ENCODE measurements around the gene RALGPS2.
"Not testable (repeated sequence)": the region's sequence is repeated elsewhere in the genome, so short reads cannot be mapped to it uniquely, and the experiment has no call there.

The RALGPS2 gene

GRCh38 chr1:178942285-178943198 lies 217.5 kb downstream of the RALGPS2 start:
- no peak for DNase-seq (ENCODE audit: low read depth in 2 of 2)

- no peak for DNase-seq (ENCODE audit: low read depth in 2 of 2)
Measured at GRCh38 chr1:178944729-178945128, 219.7 kb downstream of the RALGPS2 start.

- no peak for DNase-seq (ENCODE audit: low read depth in 2 of 2)
Measured at GRCh38 chr1:178945763-178946266, 220.8 kb downstream of the RALGPS2 start.

GRCh38 chr1:178946416-178946815 lies 221.4 kb downstream of the RALGPS2 start:
- DNase-seq (ENCODE audit: low read depth in 2 of 2): no peak

GRCh38 chr1:178946855-178947676 lies 222.0 kb downstream of the RALGPS2 start:
- DNase-seq (ENCODE audit: low read depth in 2 of 2): no peak

GRCh38 chr1:178947677-178947981 lies 222.6 kb downstream of the RALGPS2 start:
- no peak for DNase-seq (ENCODE audit: low read depth in 2 of 2)

- DNase-seq (ENCODE audit: low read depth in 2 of 2): no peak
Measured at GRCh38 chr1:178948676-178949075, 223.6 kb downstream of the RALGPS2 start.

GRCh38 chr1:178949866-178950265 lies 224.8 kb downstream of the RALGPS2 start:
- not testable (repeated sequence) for DNase-seq (ENCODE audit: low read depth in 2 of 2)

- DNase-seq (ENCODE audit: low read depth in 2 of 2): no peak
Measured at GRCh38 chr1:178951600-178951999, 226.6 kb downstream of the RALGPS2 start.

- DNase-seq (ENCODE audit: low read depth in 2 of 2): no peak
Measured at GRCh38 chr1:178953034-178953433, 228.0 kb downstream of the RALGPS2 start.

GRCh38 chr1:178953538-178954324 lies 228.7 kb downstream of the RALGPS2 start:
- DNase-seq (ENCODE audit: low read depth in 2 of 2): no peak

GRCh38 chr1:178954325-178954690 lies 229.3 kb downstream of the RALGPS2 start:
- DNase-seq (ENCODE audit: low read depth in 2 of 2): no peak

GRCh38 chr1:178954937-178955336 lies 229.9 kb downstream of the RALGPS2 start:
- DNase-seq (ENCODE audit: low read depth in 2 of 2): no peak

GRCh38 chr1:178955391-178955954 lies 230.4 kb downstream of the RALGPS2 start:
- DNase-seq (ENCODE audit: low read depth in 2 of 2): no peak

GRCh38 chr1:178958491-178958890 lies 233.4 kb downstream of the RALGPS2 start:
- no peak for DNase-seq (ENCODE audit: low read depth in 2 of 2)

GRCh38 chr1:178959543-178960460 lies 234.8 kb downstream of the RALGPS2 start:
- no peak for DNase-seq (ENCODE audit: low read depth in 2 of 2)

- no peak for DNase-seq (ENCODE audit: low read depth in 2 of 2)
Measured at GRCh38 chr1:178960482-178961240, 235.6 kb downstream of the RALGPS2 start.

GRCh38 chr1:178961331-178961730 lies 236.3 kb downstream of the RALGPS2 start:
- no peak for DNase-seq (ENCODE audit: low read depth in 2 of 2)

GRCh38 chr1:178961868-178962267 lies 236.8 kb downstream of the RALGPS2 start:
- DNase-seq (ENCODE audit: low read depth in 2 of 2): no peak

Data from stimulated activated CD8-positive, alpha-beta memory T cell treated with anti-CD3 and anti-CD28 coated beads, Interleukin-7, amount 100 ng/mL, for 1 hour (primary cell).